Femur (tissue), 1 donor: ENCODE data around the gene MAP3K20.
"Not testable (repeated sequence)": the region's sequence is repeated elsewhere in the genome, so short reads cannot be mapped to it uniquely, and the experiment has no call there.

Source experiments
- DNase-seq: peaks from one replicate; pipeline ENCODE4 v3.0.0-alpha.2; 2017

The MAP3K20 gene

GRCh38 chr2:173286153-173286809 lies 210.6 kb downstream of the MAP3K20 start:
- no peak for DNase-seq

- no peak for DNase-seq
Observed at GRCh38 chr2:173287594-173287993, 211.9 kb downstream of the MAP3K20 start.

- no peak for DNase-seq
Observed at GRCh38 chr2:173288561-173288960, 212.9 kb downstream of the MAP3K20 start.

- DNase-seq = no peak
Observed at GRCh38 chr2:173290046-173290445, 214.4 kb downstream of the MAP3K20 start.

GRCh38 chr2:173290518-173290917 lies 214.9 kb downstream of the MAP3K20 start:
- no peak for DNase-seq

GRCh38 chr2:173291412-173291811 lies 215.8 kb downstream of the MAP3K20 start:
- DNase-seq = no peak

- DNase-seq = no peak
Observed at GRCh38 chr2:173296235-173296634, 220.6 kb downstream of the MAP3K20 start.

- DNase-seq = no peak
Observed at GRCh38 chr2:173298536-173299097, 223.0 kb downstream of the MAP3K20 start.

- no peak for DNase-seq
Observed at GRCh38 chr2:173299764-173300163, 224.1 kb downstream of the MAP3K20 start.

GRCh38 chr2:173300458-173300857 lies 224.8 kb downstream of the MAP3K20 start:
- no peak for DNase-seq

GRCh38 chr2:173301549-173301948 lies 225.9 kb downstream of the MAP3K20 start:
- DNase-seq = not testable (repeated sequence)

GRCh38 chr2:173305303-173305702 lies 229.7 kb downstream of the MAP3K20 start:
- no peak for DNase-seq

- DNase-seq = no peak
Observed at GRCh38 chr2:173307293-173307692, 231.6 kb downstream of the MAP3K20 start.

GRCh38 chr2:173309370-173309769 lies 233.7 kb downstream of the MAP3K20 start:
- not testable (repeated sequence) for DNase-seq

GRCh38 chr2:173311844-173312606 lies 236.4 kb downstream of the MAP3K20 start:
- DNase-seq = no peak
